ENCODE results near the gene ARMC8.
"Not testable (repeated sequence)": the region's sequence is repeated elsewhere in the genome, so short reads cannot be mapped to it uniquely, and the experiment has no call there.

ARMC8 gene, protein sequence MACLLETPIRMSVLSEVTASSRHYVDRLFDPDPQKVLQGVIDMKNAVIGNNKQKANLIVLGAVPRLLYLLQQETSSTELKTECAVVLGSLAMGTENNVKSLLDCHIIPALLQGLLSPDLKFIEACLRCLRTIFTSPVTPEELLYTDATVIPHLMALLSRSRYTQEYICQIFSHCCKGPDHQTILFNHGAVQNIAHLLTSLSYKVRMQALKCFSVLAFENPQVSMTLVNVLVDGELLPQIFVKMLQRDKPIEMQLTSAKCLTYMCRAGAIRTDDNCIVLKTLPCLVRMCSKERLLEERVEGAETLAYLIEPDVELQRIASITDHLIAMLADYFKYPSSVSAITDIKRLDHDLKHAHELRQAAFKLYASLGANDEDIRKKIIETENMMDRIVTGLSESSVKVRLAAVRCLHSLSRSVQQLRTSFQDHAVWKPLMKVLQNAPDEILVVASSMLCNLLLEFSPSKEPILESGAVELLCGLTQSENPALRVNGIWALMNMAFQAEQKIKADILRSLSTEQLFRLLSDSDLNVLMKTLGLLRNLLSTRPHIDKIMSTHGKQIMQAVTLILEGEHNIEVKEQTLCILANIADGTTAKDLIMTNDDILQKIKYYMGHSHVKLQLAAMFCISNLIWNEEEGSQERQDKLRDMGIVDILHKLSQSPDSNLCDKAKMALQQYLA

GRCh38 chr3:138187296-138188012, at the start of gene ARMC8:
TSS of gene ARMC8 (plus strand) at chr3:138187301. CDS start at chr3:138187555, 254 bp downstream.
- Histone ChIP-seq H3K27ac (ENCODE audit: low read depth, low read length) (peak within 1 kb of the TSS; percentile 98), H3K4me3 (ENCODE audit: low read depth, low read length) (peak within 1 kb of the TSS; percentile 99), H3K4me1 (ENCODE audit: control insufficient read depth, insufficient read depth, low read length) (peaks cover 16% of the 10 kb centered on the region; the same call in 1 of the 2 replicates), H3K27me3 (ENCODE audit: control insufficient read depth, insufficient read depth, low read length) (peaks cover 17% of the 10 kb centered on the region), H3K9ac (ENCODE audit: low read depth, low read length) (peak within 1 kb of the TSS; percentile 100), H3K9me3 (ENCODE audit: control insufficient read depth, insufficient read depth, low read length) (no peaks in the 10 kb centered on the region), H3K36me3 (ENCODE audit: control insufficient read depth, insufficient read depth, low read length) (peaks cover 26% of the 10 kb centered on the region)

DNA sequence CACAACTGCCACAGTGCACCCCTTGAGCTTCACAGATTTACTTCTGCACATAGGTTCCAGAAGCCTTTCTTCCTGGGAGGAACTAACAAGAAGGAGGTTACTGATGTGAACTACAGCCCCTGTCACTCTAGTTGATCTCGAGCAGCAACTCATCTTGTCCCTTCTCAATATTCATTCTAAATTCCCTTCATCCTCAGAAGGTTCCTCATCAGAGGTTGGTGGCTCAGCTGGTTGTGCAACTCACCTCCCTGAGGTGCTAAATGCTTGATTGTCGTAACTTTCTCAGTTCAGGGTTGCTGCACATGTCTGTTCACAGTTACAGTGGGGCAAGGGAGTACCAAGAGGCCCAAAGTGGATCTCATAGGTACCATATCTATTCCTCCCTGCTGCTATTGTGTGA, 49.2 kb upstream of the ARMC8 start:
- no peak overlapping the region for H3K4me3 ChIP-seq (ENCODE audit: low read depth, low read length)
- H3K27ac ChIP-seq (ENCODE audit: low read depth, low read length): no peak overlapping the region
- no peak overlapping the region for H3K9ac ChIP-seq (ENCODE audit: low read depth, low read length)
- H3K4me1 ChIP-seq (ENCODE audit: control insufficient read depth, insufficient read depth, low read length): peaks cover 5% of the 10 kb centered on the region; the same call in 1 of the 2 replicates
- no peaks in the 10 kb centered on the region for H3K9me3 ChIP-seq (ENCODE audit: control insufficient read depth, insufficient read depth, low read length)
- no peaks in the 10 kb centered on the region for H3K36me3 ChIP-seq (ENCODE audit: control insufficient read depth, insufficient read depth, low read length)
- H3K27me3 ChIP-seq (ENCODE audit: control insufficient read depth, insufficient read depth, low read length): no peaks in the 10 kb centered on the region

DNA sequence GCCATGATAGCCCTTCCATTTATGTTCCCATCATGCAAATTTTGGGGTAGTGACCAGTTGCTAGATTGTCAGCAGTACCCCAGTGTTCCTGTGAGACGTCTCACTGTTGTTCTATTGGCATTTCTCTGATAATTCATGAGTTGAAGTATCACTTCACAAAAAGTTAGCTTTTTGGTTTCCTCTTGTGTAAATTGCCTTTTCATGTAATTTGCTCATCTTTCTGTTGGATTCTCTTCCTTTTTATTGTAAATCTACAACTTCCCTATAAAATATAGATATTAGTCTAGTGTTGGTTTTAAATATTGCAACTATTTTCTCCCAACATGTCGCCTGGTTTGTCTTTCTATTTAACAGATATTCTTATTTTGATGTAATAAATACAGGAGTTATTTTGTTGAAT, 47.4 kb upstream of the ARMC8 start:
- H3K4me3 ChIP-seq (ENCODE audit: low read depth, low read length): no peak overlapping the region
- H3K27me3 ChIP-seq (ENCODE audit: control insufficient read depth, insufficient read depth, low read length): no peaks in the 10 kb centered on the region
- no peaks in the 10 kb centered on the region for H3K9me3 ChIP-seq (ENCODE audit: control insufficient read depth, insufficient read depth, low read length)
- no peak overlapping the region for H3K9ac ChIP-seq (ENCODE audit: low read depth, low read length)
- no peak overlapping the region for H3K27ac ChIP-seq (ENCODE audit: low read depth, low read length)
- no peaks in the 10 kb centered on the region for H3K36me3 ChIP-seq (ENCODE audit: control insufficient read depth, insufficient read depth, low read length)
- H3K4me1 ChIP-seq (ENCODE audit: control insufficient read depth, insufficient read depth, low read length): peaks cover 5% of the 10 kb centered on the region; the same call in 1 of the 2 replicates

GRCh38 chr3:138140940-138141339, 46.2 kb upstream of the ARMC8 start:
- Histone ChIP-seq H3K27me3 (ENCODE audit: control insufficient read depth, insufficient read depth, low read length) (no peaks in the 10 kb centered on the region), H3K9me3 (ENCODE audit: control insufficient read depth, insufficient read depth, low read length) (no peaks in the 10 kb centered on the region), H3K27ac (ENCODE audit: low read depth, low read length) (no peak overlapping the region), H3K36me3 (ENCODE audit: control insufficient read depth, insufficient read depth, low read length) (no peaks in the 10 kb centered on the region), H3K9ac (ENCODE audit: low read depth, low read length) (no peak overlapping the region), H3K4me1 (ENCODE audit: control insufficient read depth, insufficient read depth, low read length) (peaks cover 5% of the 10 kb centered on the region; the same call in 1 of the 2 replicates), H3K4me3 (ENCODE audit: low read depth, low read length) (no peak overlapping the region)

GRCh38 chr3:138142181-138142580, 44.9 kb upstream of the ARMC8 start:
- not testable (repeated sequence) for H3K4me3 ChIP-seq (ENCODE audit: low read depth, low read length); H3K27ac ChIP-seq (ENCODE audit: low read depth, low read length); H3K9me3 ChIP-seq (ENCODE audit: control insufficient read depth, insufficient read depth, low read length); H3K27me3 ChIP-seq (ENCODE audit: control insufficient read depth, insufficient read depth, low read length); H3K9ac ChIP-seq (ENCODE audit: low read depth, low read length); H3K4me1 ChIP-seq (ENCODE audit: control insufficient read depth, insufficient read depth, low read length); H3K36me3 ChIP-seq (ENCODE audit: control insufficient read depth, insufficient read depth, low read length)

DNA sequence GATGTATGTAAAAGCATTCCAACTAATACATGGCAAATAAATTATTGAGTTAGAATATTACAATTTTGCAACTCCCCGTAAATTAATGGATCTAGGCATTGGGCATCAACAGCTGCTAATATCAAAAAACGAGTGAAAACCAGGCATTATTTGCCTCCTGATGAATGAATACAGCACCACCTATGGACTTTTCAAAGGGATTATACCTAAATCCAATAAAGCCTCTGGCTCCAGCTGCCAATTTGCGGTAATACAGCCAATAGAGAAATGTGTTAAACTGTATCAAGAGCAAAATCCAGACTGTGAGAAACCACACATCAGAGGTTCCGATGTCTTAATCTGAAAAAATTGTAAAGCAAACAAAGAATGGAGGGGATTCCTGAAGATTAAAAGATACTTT, 38.6 kb upstream of the ARMC8 start:
- H3K27me3 ChIP-seq (ENCODE audit: control insufficient read depth, insufficient read depth, low read length): no peaks in the 10 kb centered on the region
- H3K36me3 ChIP-seq (ENCODE audit: control insufficient read depth, insufficient read depth, low read length): no peaks in the 10 kb centered on the region
- no peak overlapping the region for H3K9ac ChIP-seq (ENCODE audit: low read depth, low read length)
- no peaks in the 10 kb centered on the region for H3K9me3 ChIP-seq (ENCODE audit: control insufficient read depth, insufficient read depth, low read length)
- H3K4me1 ChIP-seq (ENCODE audit: control insufficient read depth, insufficient read depth, low read length): no peaks in the 10 kb centered on the region
- no peak overlapping the region for H3K4me3 ChIP-seq (ENCODE audit: low read depth, low read length)
- H3K27ac ChIP-seq (ENCODE audit: low read depth, low read length): no peak overlapping the region

GRCh38 chr3:138154534-138154933, 32.6 kb upstream of the ARMC8 start:
- Histone ChIP-seq H3K4me1 (ENCODE audit: control insufficient read depth, insufficient read depth, low read length) (0 out of 2 replicates have a peak, but pooled peaks cover 3% of the 10 kb centered on the region), H3K27ac (ENCODE audit: low read depth, low read length) (no peak overlapping the region), H3K27me3 (ENCODE audit: control insufficient read depth, insufficient read depth, low read length) (no peaks in the 10 kb centered on the region), H3K9ac (ENCODE audit: low read depth, low read length) (no peak overlapping the region), H3K4me3 (ENCODE audit: low read depth, low read length) (no peak overlapping the region), H3K9me3 (ENCODE audit: control insufficient read depth, insufficient read depth, low read length) (no peaks in the 10 kb centered on the region; the same call in 1 of the 2 replicates), H3K36me3 (ENCODE audit: control insufficient read depth, insufficient read depth, low read length) (no peaks in the 10 kb centered on the region)

DNA sequence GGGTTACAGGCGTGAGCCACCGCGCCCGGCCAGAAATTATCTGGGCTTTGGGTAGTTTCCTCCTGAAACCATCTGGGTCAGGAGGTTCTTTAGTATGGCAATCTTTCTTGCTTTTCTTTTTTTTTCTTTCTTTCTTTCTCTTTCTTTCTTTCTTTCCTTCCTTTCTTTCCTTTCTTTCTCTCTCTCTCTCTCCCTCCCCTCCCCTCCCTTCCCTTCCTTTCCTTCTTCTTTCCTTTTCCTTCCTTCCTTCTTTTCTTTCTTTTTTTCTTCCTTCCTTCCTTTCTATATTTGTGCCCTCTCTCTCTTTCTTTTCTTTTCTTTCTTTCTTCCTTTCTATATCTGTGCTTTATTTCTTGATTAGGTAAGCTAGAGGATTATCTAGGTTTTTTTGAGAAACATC, 29.4 kb upstream of the ARMC8 start:
- Histone ChIP-seq H3K9me3 (ENCODE audit: control insufficient read depth, insufficient read depth, low read length) (no peaks in the 10 kb centered on the region; the same call in 1 of the 2 replicates), H3K4me1 (ENCODE audit: control insufficient read depth, insufficient read depth, low read length) (0 out of 2 replicates have a peak, but pooled peaks cover 3% of the 10 kb centered on the region), H3K4me3 (ENCODE audit: low read depth, low read length) (no peak overlapping the region), H3K27me3 (ENCODE audit: control insufficient read depth, insufficient read depth, low read length) (no peaks in the 10 kb centered on the region), H3K36me3 (ENCODE audit: control insufficient read depth, insufficient read depth, low read length) (peaks cover 17% of the 10 kb centered on the region), H3K9ac (ENCODE audit: low read depth, low read length) (no peak overlapping the region), H3K27ac (ENCODE audit: low read depth, low read length) (no peak overlapping the region)

DNA sequence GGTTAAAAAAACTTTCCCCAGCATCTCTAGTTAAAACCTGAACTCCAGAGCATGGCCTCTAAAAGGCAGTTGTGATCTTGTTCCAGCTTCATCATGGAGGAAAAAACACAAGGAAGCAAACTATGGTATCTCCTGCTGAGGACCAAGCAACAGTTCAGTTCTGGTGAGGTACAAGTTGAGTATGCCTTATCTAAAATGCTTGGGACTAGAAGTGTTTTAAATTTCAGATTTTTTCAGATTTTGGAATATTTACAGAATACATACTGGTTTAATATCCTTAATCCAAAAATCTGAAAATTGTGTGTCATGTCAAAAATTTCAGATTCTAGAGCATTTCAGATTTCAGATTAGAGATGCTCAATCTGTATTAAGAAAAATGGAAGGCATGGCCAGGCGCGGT, 22.0 kb upstream of the ARMC8 start:
- Histone ChIP-seq H3K36me3 (ENCODE audit: control insufficient read depth, insufficient read depth, low read length) (peaks cover 76% of the 10 kb centered on the region), H3K27me3 (ENCODE audit: control insufficient read depth, insufficient read depth, low read length) (no peaks in the 10 kb centered on the region), H3K9ac (ENCODE audit: low read depth, low read length) (no peak overlapping the region), H3K4me3 (ENCODE audit: low read depth, low read length) (no peak overlapping the region), H3K4me1 (ENCODE audit: control insufficient read depth, insufficient read depth, low read length) (no peaks in the 10 kb centered on the region), H3K27ac (ENCODE audit: low read depth, low read length) (no peak overlapping the region), H3K9me3 (ENCODE audit: control insufficient read depth, insufficient read depth, low read length) (no peaks in the 10 kb centered on the region)

DNA sequence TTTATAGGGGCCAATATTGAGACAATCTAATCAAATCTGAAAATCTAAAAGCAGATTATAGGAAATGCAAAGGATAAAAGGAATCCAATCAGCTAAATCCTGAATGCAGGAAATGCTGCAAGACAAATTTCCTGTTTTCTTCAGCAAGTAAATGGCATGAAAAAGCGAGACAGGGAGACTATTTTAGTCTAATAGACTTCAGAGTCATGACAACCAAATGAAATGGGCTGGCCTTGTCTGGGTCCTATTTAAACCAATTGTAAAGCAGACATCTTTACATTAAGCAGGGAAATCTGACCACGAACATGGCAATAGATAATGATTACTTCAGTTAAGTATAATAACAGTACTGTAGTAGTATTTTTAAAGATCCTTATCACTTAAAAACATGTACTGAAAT, 14.5 kb upstream of the ARMC8 start:
- Histone ChIP-seq H3K4me1 (ENCODE audit: control insufficient read depth, insufficient read depth, low read length) (0 out of 2 replicates have a peak, but pooled peaks cover 2% of the 10 kb centered on the region), H3K9ac (ENCODE audit: low read depth, low read length) (no peak overlapping the region), H3K9me3 (ENCODE audit: control insufficient read depth, insufficient read depth, low read length) (no peaks in the 10 kb centered on the region), H3K4me3 (ENCODE audit: low read depth, low read length) (no peak overlapping the region), H3K36me3 (ENCODE audit: control insufficient read depth, insufficient read depth, low read length) (peaks cover 48% of the 10 kb centered on the region), H3K27ac (ENCODE audit: low read depth, low read length) (no peak overlapping the region), H3K27me3 (ENCODE audit: control insufficient read depth, insufficient read depth, low read length) (no peaks in the 10 kb centered on the region)

Measured in HUES48 (cell line).